DOHH2 (cell line): Measurements from ENCODE around the gene RMI2.

Experiments used
- H3F3A ChIP-seq: fragments of 200-600 bp; sonication (generic), shearing (Covaris generic); 2 replicates; pipeline ENCODE4 v1.6.0; 2016; ENCODE audit warnings: antibody characterized with exemption, mild to moderate bottlenecking; ENCODE audit not compliant: control insufficient read depth, insufficient read depth
- H3K27ac ChIP-seq: fragments of 200-600 bp; sonication (generic); 2 replicates; pipeline ENCODE4 v1.5.1; 2014; ENCODE audit warnings: low read depth, mild to moderate bottlenecking, low read length, moderate library complexity
- H3K27me3 ChIP-seq: fragments of 200-600 bp; sonication (generic); 2 replicates; pipeline ENCODE4 v1.6.1; 2014; ENCODE audit warnings: mild to moderate bottlenecking, low read length, mixed read lengths; ENCODE audit not compliant: control insufficient read depth
- H3K36me3 ChIP-seq: fragments of 200-600 bp; sonication (generic); 2 replicates; pipeline ENCODE4 v1.6.1; 2014; ENCODE audit warnings: mild to moderate bottlenecking, low read length, moderate library complexity, mixed read lengths; ENCODE audit not compliant: control insufficient read depth
- H3K4me1 ChIP-seq: fragments of 200-600 bp; sonication (generic); 2 replicates; pipeline ENCODE4 v1.6.1; 2014; ENCODE audit warnings: mild to moderate bottlenecking, low read length, mixed read lengths; ENCODE audit not compliant: control insufficient read depth
- H3K4me2 ChIP-seq: fragments of 200-600 bp; sonication (generic); 2 replicates; pipeline ENCODE4 v1.6.0; 2014; ENCODE audit warnings: mild to moderate bottlenecking, low read length, moderate library complexity
- H3K4me3 ChIP-seq: fragments of 200-600 bp; sonication (generic); 2 replicates; pipeline ENCODE4 v1.5.1; 2014; ENCODE audit warnings: mild to moderate bottlenecking, low read length, mixed read lengths
- H3K79me2 ChIP-seq: fragments of 200-600 bp; sonication (generic); 2 replicates; pipeline ENCODE4 v1.6.1; 2014; ENCODE audit warnings: mild to moderate bottlenecking, low read length, mixed read lengths; ENCODE audit not compliant: control insufficient read depth
- H3K9me2 ChIP-seq: fragments of 200-600 bp; sonication (generic); replicated peaks from 2 replicates; pipeline ENCODE4 v1.6.1; 2014; ENCODE audit warnings: mild to moderate bottlenecking, low read length, mixed read lengths; ENCODE audit not compliant: control insufficient read depth
- H3K9me3 ChIP-seq: fragments of 200-600 bp; sonication (generic); 2 replicates; pipeline ENCODE4 v1.6.1; 2014; ENCODE audit warnings: antibody characterized with exemption, low read length, mixed read lengths; ENCODE audit not compliant: control insufficient read depth, insufficient read depth
- H4K20me1 ChIP-seq: fragments of 200-600 bp; sonication (generic); 2 replicates; pipeline ENCODE4 v1.6.0; 2014; ENCODE audit warnings: low read depth, mild to moderate bottlenecking, antibody characterized with exemption, low read length, moderate library complexity; ENCODE audit not compliant: control insufficient read depth, insufficient read depth
- EZH2phosphoT487 ChIP-seq: fragments of 200-600 bp; sonication (generic); IDR thresholded peaks from 2 replicates; pipeline ENCODE4 v1.6.1; 2017; ENCODE audit warnings: borderline replicate concordance, mild to moderate bottlenecking, antibody characterized with exemption, low read length, moderate library complexity, mixed read lengths
- TF ChIP-seq, protein P1 (sequence below): fragments of 200-600 bp; sonication (generic); IDR thresholded peaks from one replicate; pipeline ENCODE4 v1.5.1; 2014; ENCODE audit warnings: antibody characterized with exemption, mild to moderate bottlenecking, low read depth, low read length; ENCODE audit not compliant: poor library complexity, severe bottlenecking

The RMI2 gene

DNA sequence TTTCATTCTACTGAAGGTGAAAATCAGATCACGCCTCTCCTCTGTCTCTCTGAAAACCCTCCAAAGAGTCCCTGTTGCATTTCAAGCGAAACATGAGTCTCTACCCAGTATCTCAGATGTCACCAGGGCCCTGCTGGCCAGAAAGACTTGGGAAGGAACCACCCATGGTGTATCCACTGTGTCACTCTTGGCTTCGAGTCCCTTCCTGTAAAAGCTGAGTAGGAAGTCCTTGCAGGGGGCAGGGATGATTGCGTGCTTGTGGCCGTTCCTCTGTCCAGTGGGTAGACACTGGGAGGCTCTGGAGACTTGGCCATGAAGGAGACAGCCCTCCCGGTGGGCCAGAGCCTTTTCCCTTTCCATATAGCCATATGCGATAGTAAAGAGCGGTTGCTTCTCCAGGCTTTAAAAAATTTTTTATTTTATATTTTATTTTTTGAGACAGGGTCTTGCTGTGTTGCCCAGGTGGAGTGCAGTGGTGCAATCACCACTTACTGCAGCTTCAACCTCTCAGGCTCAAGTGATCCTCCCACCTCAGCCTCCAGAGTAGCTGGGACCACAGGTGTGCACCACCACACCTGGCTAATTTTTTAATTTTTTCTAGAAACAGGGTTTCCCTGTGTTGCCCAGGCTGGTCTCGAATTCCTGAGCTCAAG is 19.0 kb upstream of the RMI2 start:
- Histone ChIP-seq H3K79me2 (no peaks in the 10 kb centered on the region), H3K9me3 (peaks cover 6% of the 10 kb centered on the region), H3K27ac (no peak overlapping the region), H4K20me1 (no peaks in the 10 kb centered on the region), H3K4me2 (no peak overlapping the region), H3K4me1 (peaks cover 67% of the 10 kb centered on the region), H3K9me2 (no peaks in the 10 kb centered on the region), H3F3A (peaks cover 17% of the 10 kb centered on the region), H3K4me3 (no peak overlapping the region), H3K36me3 (no peaks in the 10 kb centered on the region), H3K27me3 (peaks cover 35% of the 10 kb centered on the region)
- TF ChIP-seq, protein P1, sequence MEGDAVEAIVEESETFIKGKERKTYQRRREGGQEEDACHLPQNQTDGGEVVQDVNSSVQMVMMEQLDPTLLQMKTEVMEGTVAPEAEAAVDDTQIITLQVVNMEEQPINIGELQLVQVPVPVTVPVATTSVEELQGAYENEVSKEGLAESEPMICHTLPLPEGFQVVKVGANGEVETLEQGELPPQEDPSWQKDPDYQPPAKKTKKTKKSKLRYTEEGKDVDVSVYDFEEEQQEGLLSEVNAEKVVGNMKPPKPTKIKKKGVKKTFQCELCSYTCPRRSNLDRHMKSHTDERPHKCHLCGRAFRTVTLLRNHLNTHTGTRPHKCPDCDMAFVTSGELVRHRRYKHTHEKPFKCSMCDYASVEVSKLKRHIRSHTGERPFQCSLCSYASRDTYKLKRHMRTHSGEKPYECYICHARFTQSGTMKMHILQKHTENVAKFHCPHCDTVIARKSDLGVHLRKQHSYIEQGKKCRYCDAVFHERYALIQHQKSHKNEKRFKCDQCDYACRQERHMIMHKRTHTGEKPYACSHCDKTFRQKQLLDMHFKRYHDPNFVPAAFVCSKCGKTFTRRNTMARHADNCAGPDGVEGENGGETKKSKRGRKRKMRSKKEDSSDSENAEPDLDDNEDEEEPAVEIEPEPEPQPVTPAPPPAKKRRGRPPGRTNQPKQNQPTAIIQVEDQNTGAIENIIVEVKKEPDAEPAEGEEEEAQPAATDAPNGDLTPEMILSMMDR: no peak
- no peak for TF ChIP-seq EZH2phosphoT487

DNA sequence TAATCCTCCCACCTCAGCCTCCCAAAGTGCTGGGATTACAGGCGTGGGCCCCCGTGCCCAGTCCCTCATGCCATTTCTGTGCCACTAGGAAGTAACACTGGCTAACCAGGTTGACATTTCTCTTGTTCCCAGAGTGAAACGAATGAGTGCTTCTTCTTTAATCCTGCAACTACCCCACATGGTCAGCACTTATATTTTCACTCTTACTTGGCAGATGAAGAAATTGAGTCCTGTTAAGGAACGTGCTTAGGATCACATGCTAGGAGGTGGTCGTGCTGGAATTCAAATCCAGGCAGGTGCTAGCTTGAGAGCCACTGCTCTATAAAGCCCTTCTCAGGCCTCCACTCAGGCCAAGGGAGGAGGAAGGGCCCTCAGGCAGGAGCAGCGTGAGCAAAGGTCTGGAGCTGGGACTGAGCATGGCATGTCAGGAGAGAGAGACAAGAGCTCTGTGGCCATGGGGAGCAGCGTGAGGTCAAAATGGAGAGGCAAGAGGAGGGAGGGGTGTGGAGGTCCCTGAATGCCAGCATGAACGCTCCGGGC is 18.5 kb upstream of the RMI2 start:
- no peak overlapping the region for H3K4me3 ChIP-seq

DNA sequence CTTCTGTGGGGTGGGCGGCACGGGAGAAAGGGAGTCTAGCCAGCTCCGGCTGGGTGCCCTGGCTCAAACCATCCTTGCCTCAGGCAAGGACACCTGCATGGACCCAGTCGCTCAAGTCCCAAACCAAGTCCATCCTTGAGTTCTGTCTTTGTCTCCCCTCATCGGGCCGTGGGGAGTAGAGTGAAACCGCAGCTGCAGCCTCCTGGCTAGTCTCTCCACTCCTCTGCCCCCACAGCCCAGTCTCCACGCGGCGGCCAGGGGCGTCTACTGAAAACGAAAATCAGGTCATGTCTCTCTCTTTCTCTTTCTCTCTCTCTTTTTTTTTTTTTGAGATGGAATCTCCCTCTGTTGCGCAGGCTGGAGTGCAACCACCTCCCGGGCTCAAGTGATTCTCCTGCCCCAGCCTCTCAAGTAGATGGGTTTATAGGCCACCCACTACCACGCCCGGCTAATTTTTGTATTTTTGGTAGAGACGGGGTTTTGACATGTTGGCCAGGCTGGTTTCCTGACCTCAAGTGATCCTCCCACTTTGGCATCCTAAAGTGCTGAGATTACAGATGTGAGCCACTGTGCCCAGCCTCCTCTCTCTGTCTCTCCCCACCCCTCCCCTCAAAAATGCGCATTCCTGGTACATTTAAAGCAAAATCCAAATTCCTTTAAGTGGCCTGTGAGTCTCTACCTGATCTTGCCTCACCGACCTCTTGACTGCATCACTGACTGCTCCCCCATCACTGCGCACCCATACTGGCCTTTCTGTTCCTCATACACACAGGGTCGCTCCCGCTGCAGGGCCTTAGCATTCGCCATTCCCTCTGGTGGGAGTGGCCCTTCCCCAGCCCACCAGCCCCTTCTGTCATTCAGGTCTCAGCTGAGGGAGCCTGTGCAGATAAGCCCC is 17.7 kb upstream of the RMI2 start:
- peaks cover 42% of the 10 kb centered on the region for H3K27me3 ChIP-seq
- peak overlapping the region; percentile 78 for H3K27ac ChIP-seq
- H3K4me1 ChIP-seq: peaks cover 69% of the 10 kb centered on the region
- H3K9me2 ChIP-seq: no peaks in the 10 kb centered on the region
- H3K4me3 ChIP-seq: peak overlapping the region; percentile 40
- H4K20me1 ChIP-seq: no peaks in the 10 kb centered on the region
- peaks cover 12% of the 10 kb centered on the region for H3F3A ChIP-seq
- no peaks in the 10 kb centered on the region for H3K79me2 ChIP-seq
- H3K4me2 ChIP-seq: peak overlapping the region; percentile 72
- no peaks in the 10 kb centered on the region for H3K36me3 ChIP-seq
- TF ChIP-seq, protein P1: no peak
- peaks cover 6% of the 10 kb centered on the region for H3K9me3 ChIP-seq

More for the DNA sequence above, 18.5 kb upstream of the RMI2 start:
- H3K9me3 ChIP-seq: peaks cover 6% of the 10 kb centered on the region
- H3K9me2 ChIP-seq: no peaks in the 10 kb centered on the region
- H3K27me3 ChIP-seq: peaks cover 39% of the 10 kb centered on the region
- no peak overlapping the region for H3K4me2 ChIP-seq
- no peaks in the 10 kb centered on the region for H4K20me1 ChIP-seq
- H3F3A ChIP-seq: peaks cover 14% of the 10 kb centered on the region
- H3K4me1 ChIP-seq: peaks cover 67% of the 10 kb centered on the region
- H3K36me3 ChIP-seq: no peaks in the 10 kb centered on the region
- no peak for TF ChIP-seq EZH2phosphoT487
- TF ChIP-seq, protein P1: no peak
- H3K27ac ChIP-seq: no peak overlapping the region
- no peaks in the 10 kb centered on the region for H3K79me2 ChIP-seq
